ENCODE measurements around the gene SPINK4. TPM values are rescaled to one million over a fixed set of nuclear protein-coding genes. Genes with fewer than 3 reads are reported as not detected.

Gene SPINK4
- total and polyA plus RNA-seq, 2 donors (not counting 1 experiment from before 2014, with no cell fraction given) = not detected

- TF ChIP-seq CTCF (IDR thresholded peaks at IDR 0.05) (no peak), EZH2 (IDR thresholded peaks at IDR 0.05; ENCODE audit: borderline replicate concordance, insufficient read depth, low read depth, low read length, poor library complexity, severe bottlenecking) (no peak)
- H3K9me3 Mint-ChIP-seq (ENCODE audit: insufficient read depth) = no peaks in the 10 kb centered on the region
- Histone ChIP-seq H3K27ac (ENCODE audit: low read length in 2 of 2) (no peak overlapping the region), H3K9ac (ENCODE audit: low read length) (no peak overlapping the region), H3K9me3 (ENCODE audit: control extremely low read depth in 1 of 3, control insufficient read depth in 2 of 3, insufficient read depth in 1 of 3, low read length in 2 of 3) (no peaks in the 10 kb centered on the region), H2AFZ (ENCODE audit: insufficient read depth, low read depth, low read length, poor library complexity, severe bottlenecking) (no peak overlapping the region), H3K4me3 (ENCODE audit: control extremely low read depth in 1 of 5, extremely low read depth in 1 of 5, insufficient read depth in 1 of 5, low read depth in 2 of 5, low read length in 4 of 5) (no peak overlapping the region), H3K27me3 (replicated peaks in 1 of 4; ENCODE audit: control extremely low read depth in 1 of 4, control insufficient read depth in 3 of 4, insufficient read depth in 4 of 4, low read length in 3 of 4) (no peaks in the 10 kb centered on the region), H3K36me3 (replicated peaks in 1 of 2; ENCODE audit: control extremely low read depth in 1 of 2, control insufficient read depth in 1 of 2, extremely low read depth in 1 of 2, insufficient read depth in 2 of 2, low read length in 1 of 2) (no peaks in the 10 kb centered on the region), H4K20me1 (ENCODE audit: control insufficient read depth, insufficient read depth, low read length, poor library complexity, severe bottlenecking) (no peaks in the 10 kb centered on the region), H3K4me1 (ENCODE audit: control insufficient read depth in 2 of 2, insufficient read depth in 2 of 2, low read length in 2 of 2) (peaks cover 29 to 41% of the 10 kb centered on the region in 2 donors), H3K4me2 (replicated peaks; ENCODE audit: low read depth, low read length, poor library complexity, severe bottlenecking) (no peak overlapping the region), H3K79me2 (ENCODE audit: control insufficient read depth, insufficient read depth, low read length) (no peaks in the 10 kb centered on the region)
- WGBS (ENCODE audit: insufficient coverage) = 41% methylated on average over 3 of the region's 3 CpGs
- DNase-seq = no peak
- intact Hi-C loops (cut with micrococcal nuclease) = loop anchor here (10.0 kb wide), 1 partner anchor 637 kb away; no protein-coding TSS in a partner anchor
- H3K4me1 Mint-ChIP-seq = peaks cover 42% of the 10 kb centered on the region
- ChIA-PET CTCF (interaction anchor here (8.4 kb wide), 1 partner anchor 142 kb away, joined by 217 read pairs; the partner anchor contains the start of gene SMU1), POLR2A (no interaction called here)
- no peaks in the 10 kb centered on the region for H3K27me3 Mint-ChIP-seq
- no peak overlapping the region for H3K4me3 Mint-ChIP-seq
- ATAC-seq (ENCODE audit: low read depth) = no peak
- peak overlapping the region; percentile 32 for H3K27ac Mint-ChIP-seq
Observed at GRCh38 chr9:33222031-33222430, 17.9 kb upstream of the SPINK4 start.

GRCh38 chr9:33223696-33224095, 16.3 kb upstream of the SPINK4 start:
- Histone ChIP-seq H3K27ac (ENCODE audit: low read length in 2 of 2) (no peak overlapping the region), H3K9ac (ENCODE audit: low read length) (no peak overlapping the region), H3K4me3 (ENCODE audit: control extremely low read depth in 1 of 5, extremely low read depth in 1 of 5, insufficient read depth in 1 of 5, low read depth in 2 of 5, low read length in 4 of 5) (no peak overlapping the region), H3K4me2 (replicated peaks; ENCODE audit: low read depth, low read length, poor library complexity, severe bottlenecking) (no peak overlapping the region), H3K9me3 (ENCODE audit: control extremely low read depth in 1 of 3, control insufficient read depth in 2 of 3, insufficient read depth in 1 of 3, low read length in 2 of 3) (no peaks in the 10 kb centered on the region), H3K4me1 (ENCODE audit: control insufficient read depth in 2 of 2, insufficient read depth in 2 of 2, low read length in 2 of 2) (peaks cover 35 to 47% of the 10 kb centered on the region in 2 donors), H2AFZ (ENCODE audit: insufficient read depth, low read depth, low read length, poor library complexity, severe bottlenecking) (no peak overlapping the region), H3K79me2 (ENCODE audit: control insufficient read depth, insufficient read depth, low read length) (no peaks in the 10 kb centered on the region), H3K27me3 (replicated peaks in 1 of 4; ENCODE audit: control extremely low read depth in 1 of 4, control insufficient read depth in 3 of 4, insufficient read depth in 4 of 4, low read length in 3 of 4) (no peaks in the 10 kb centered on the region), H3K36me3 (replicated peaks in 1 of 2; ENCODE audit: control extremely low read depth in 1 of 2, control insufficient read depth in 1 of 2, extremely low read depth in 1 of 2, insufficient read depth in 2 of 2, low read length in 1 of 2) (no peaks in the 10 kb centered on the region), H4K20me1 (ENCODE audit: control insufficient read depth, insufficient read depth, low read length, poor library complexity, severe bottlenecking) (no peaks in the 10 kb centered on the region)
- Mint-ChIP-seq H3K27me3 (no peaks in the 10 kb centered on the region), H3K9me3 (ENCODE audit: insufficient read depth) (no peaks in the 10 kb centered on the region), H3K4me3 (no peak overlapping the region), H3K4me1 (peaks cover 51% of the 10 kb centered on the region), H3K27ac (no peak overlapping the region)
- WGBS (ENCODE audit: insufficient coverage) = no CpG with 5 or more reads among the region's 1 CpG
- intact Hi-C loops (cut with micrococcal nuclease) = loop anchor here (10.0 kb wide), 1 partner anchor 639 kb away; no protein-coding TSS in a partner anchor
- ChIA-PET POLR2A (no interaction called here), CTCF (interaction anchor here (0.8 to 8.4 kb wide), 7 partner anchors 18 to 144 kb away, joined by 3 to 217 read pairs (median 3); partner anchors contain the start of genes BAG1, CHMP5 and SMU1)
- TF ChIP-seq CTCF (IDR thresholded peaks at IDR 0.05) = no peak
- no peak for TF ChIP-seq EZH2 (IDR thresholded peaks at IDR 0.05; ENCODE audit: borderline replicate concordance, insufficient read depth, low read depth, low read length, poor library complexity, severe bottlenecking)
- ATAC-seq (ENCODE audit: low read depth) (no peak), DNase-seq (no peak)
